Measurements from ENCODE around the gene MED8. TPM values are rescaled to one million over a fixed set of nuclear protein-coding genes. Genes with fewer than 3 reads are reported as not detected.
A peak's percentile ranks its signal among the peaks of the same experiment; 100 is the strongest.

Gene MED8
- total RNA-seq, 5 donors from 2014 or later (not counting 1 experiment from before 2014, with no cell fraction given): 11.4 to 32.9 (median 29.5) TPM

DNA sequence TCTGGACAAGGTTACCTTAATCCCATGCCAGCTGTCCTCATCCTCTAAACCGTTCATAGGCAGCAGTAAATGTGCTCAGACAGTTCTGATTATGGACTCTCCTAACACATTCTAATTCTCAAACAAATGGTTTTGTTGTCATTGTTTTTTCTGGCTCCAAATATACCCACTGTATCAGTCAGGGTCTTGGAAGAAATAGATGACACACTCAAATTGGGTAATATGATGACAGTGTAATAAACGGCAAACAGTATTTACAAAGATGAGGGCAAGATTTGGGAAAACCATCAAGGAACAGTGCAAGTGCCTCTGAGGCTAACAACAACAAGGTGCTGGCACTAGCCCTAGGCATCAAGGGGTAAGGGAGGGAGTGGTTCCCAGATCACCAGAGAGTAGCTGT lies 35.1 kb downstream of the MED8 start:
- H3K27me3 ChIP-seq (replicated peaks in 1 of 2; ENCODE audit: control insufficient read depth in 2 of 2, extremely low read depth in 1 of 2, insufficient read depth in 2 of 2, low read length in 1 of 2): no peaks in the 10 kb centered on the region
- CTCF ChIA-PET: interaction anchor here in 1 of 2 donors (1.0 kb wide), 1 partner anchor 36 kb away, joined by 3 read pairs; no protein-coding TSS in a partner anchor
- POLR2A ChIA-PET: no interaction called here
- Mint-ChIP-seq H3K27me3 (no peaks in the 10 kb centered on the region), H3K4me1 (peaks cover 15 to 28% (median 16%) of the 10 kb centered on the region in 3 donors), H3K9me3 (no peaks in the 10 kb centered on the region), H3K27ac (no peak overlapping the region), H3K36me3 (peaks cover 3% of the 10 kb centered on the region), H3K4me3 (no peak overlapping the region)
- DNase-seq: no peak
- no peaks in the 10 kb centered on the region for H3K36me3 ChIP-seq (ENCODE audit: control insufficient read depth in 2 of 2, extremely low read depth in 1 of 2, insufficient read depth in 1 of 2, low read length in 1 of 2)
- 100% methylated on average over 1 of the region's 2 CpGs for WGBS (ENCODE audit: insufficient coverage)
- no peak for ATAC-seq (replicated peaks in 1 of 4)
- no peaks in the 10 kb centered on the region for H3K9me3 ChIP-seq
- H3K4me3 ChIP-seq (ENCODE audit: control insufficient read depth in 1 of 2, extremely low read depth in 1 of 2, low read length in 1 of 2): no peak overlapping the region
- no peak overlapping the region for H3K27ac ChIP-seq (ENCODE audit: low read length)
- H3K4me1 ChIP-seq (ENCODE audit: control insufficient read depth in 1 of 2, extremely low read depth in 1 of 2, insufficient read depth in 2 of 2, low read length in 2 of 2): peaks cover 5 to 19% of the 10 kb centered on the region in 2 experiments

DNA sequence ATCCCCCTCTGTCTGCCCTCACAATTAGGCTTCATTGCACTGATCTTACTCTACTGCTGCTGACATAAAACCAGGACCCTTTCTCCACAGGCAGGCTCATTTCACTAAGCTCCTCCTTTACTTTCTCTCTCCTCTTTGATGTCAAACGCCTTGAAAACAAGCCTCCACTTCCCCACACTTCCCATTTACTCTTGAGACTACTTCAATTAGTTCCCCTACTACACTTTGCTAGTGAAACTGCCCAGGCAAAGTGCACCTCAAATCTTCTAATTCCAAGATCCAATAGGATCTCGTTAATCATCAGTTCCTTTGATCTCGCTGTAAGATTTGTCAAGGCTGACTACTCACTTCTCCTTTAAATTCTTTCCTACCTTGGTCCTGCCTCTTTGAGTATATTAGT lies 36.7 kb downstream of the MED8 start:
- Mint-ChIP-seq H3K27me3 (no peaks in the 10 kb centered on the region), H3K4me1 (peaks cover 7 to 17% (median 9%) of the 10 kb centered on the region in 3 donors), H3K27ac (no peak overlapping the region), H3K36me3 (peaks cover 3% of the 10 kb centered on the region), H3K4me3 (no peak overlapping the region), H3K9me3 (no peaks in the 10 kb centered on the region)
- WGBS (ENCODE audit: insufficient coverage): 18% methylated on average over 1 of the region's 3 CpGs
- no peaks in the 10 kb centered on the region for H3K9me3 ChIP-seq
- POLR2A ChIA-PET: no interaction called here
- no peak for ATAC-seq (replicated peaks in 1 of 4)
- no peaks in the 10 kb centered on the region for H3K27me3 ChIP-seq (replicated peaks in 1 of 2; ENCODE audit: control insufficient read depth in 2 of 2, extremely low read depth in 1 of 2, insufficient read depth in 2 of 2, low read length in 1 of 2)
- no peak overlapping the region for H3K4me3 ChIP-seq (ENCODE audit: control insufficient read depth in 1 of 2, extremely low read depth in 1 of 2, low read length in 1 of 2)
- CTCF ChIA-PET: no interaction called here
- H3K27ac ChIP-seq (ENCODE audit: low read length): no peak overlapping the region
- DNase-seq: no peak
- H3K36me3 ChIP-seq (ENCODE audit: control insufficient read depth in 2 of 2, extremely low read depth in 1 of 2, insufficient read depth in 1 of 2, low read length in 1 of 2): no peaks in the 10 kb centered on the region
- peaks cover under 1 to 7% of the 10 kb centered on the region in 2 experiments for H3K4me1 ChIP-seq (ENCODE audit: control insufficient read depth in 1 of 2, extremely low read depth in 1 of 2, insufficient read depth in 2 of 2, low read length in 2 of 2)

DNA sequence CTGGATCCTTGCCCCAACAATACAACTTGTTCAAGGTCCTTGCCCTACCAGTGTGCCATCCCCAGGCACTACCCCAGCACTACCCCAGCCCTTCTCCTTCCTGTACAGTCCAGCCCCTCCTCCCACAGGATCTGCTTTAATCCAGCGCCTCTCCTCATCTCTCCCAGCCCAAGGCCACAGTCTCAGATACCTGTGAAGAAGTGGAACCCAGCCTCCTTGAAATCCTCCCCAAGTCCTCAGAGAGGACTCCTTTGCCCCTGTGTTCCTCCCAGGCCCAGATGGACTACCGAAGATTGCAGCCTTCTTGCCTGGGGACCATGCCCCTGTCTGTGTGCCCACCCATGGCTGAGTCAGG lies 37.3 kb downstream of the MED8 start:
- DNase-seq (no peak), ATAC-seq (replicated peaks in 1 of 4) (no peak)
- ChIA-PET POLR2A (no interaction called here), CTCF (no interaction called here)
- no peak overlapping the region for H3K4me3 Mint-ChIP-seq
- no peaks in the 10 kb centered on the region for H3K9me3 Mint-ChIP-seq
- peaks cover 0 to 5% of the 10 kb centered on the region in 2 experiments for H3K4me1 ChIP-seq (ENCODE audit: control insufficient read depth in 1 of 2, extremely low read depth in 1 of 2, insufficient read depth in 2 of 2, low read length in 2 of 2)
- H3K36me3 Mint-ChIP-seq: peaks cover 3% of the 10 kb centered on the region
- 90% methylated on average over 2 of the region's 2 CpGs for WGBS (ENCODE audit: insufficient coverage)
- H3K4me1 Mint-ChIP-seq: peaks cover 4 to 15% (median 6%) of the 10 kb centered on the region in 3 donors
- no peaks in the 10 kb centered on the region for H3K27me3 Mint-ChIP-seq
- H3K9me3 ChIP-seq: no peaks in the 10 kb centered on the region
- H3K27me3 ChIP-seq (replicated peaks in 1 of 2; ENCODE audit: control insufficient read depth in 2 of 2, extremely low read depth in 1 of 2, insufficient read depth in 2 of 2, low read length in 1 of 2): no peaks in the 10 kb centered on the region
- H3K27ac Mint-ChIP-seq: no peak overlapping the region
- no peaks in the 10 kb centered on the region for H3K36me3 ChIP-seq (ENCODE audit: control insufficient read depth in 2 of 2, extremely low read depth in 1 of 2, insufficient read depth in 1 of 2, low read length in 1 of 2)
- no peak overlapping the region for H3K4me3 ChIP-seq (ENCODE audit: control insufficient read depth in 1 of 2, extremely low read depth in 1 of 2, low read length in 1 of 2)
- no peak overlapping the region for H3K27ac ChIP-seq (ENCODE audit: low read length)

DNA sequence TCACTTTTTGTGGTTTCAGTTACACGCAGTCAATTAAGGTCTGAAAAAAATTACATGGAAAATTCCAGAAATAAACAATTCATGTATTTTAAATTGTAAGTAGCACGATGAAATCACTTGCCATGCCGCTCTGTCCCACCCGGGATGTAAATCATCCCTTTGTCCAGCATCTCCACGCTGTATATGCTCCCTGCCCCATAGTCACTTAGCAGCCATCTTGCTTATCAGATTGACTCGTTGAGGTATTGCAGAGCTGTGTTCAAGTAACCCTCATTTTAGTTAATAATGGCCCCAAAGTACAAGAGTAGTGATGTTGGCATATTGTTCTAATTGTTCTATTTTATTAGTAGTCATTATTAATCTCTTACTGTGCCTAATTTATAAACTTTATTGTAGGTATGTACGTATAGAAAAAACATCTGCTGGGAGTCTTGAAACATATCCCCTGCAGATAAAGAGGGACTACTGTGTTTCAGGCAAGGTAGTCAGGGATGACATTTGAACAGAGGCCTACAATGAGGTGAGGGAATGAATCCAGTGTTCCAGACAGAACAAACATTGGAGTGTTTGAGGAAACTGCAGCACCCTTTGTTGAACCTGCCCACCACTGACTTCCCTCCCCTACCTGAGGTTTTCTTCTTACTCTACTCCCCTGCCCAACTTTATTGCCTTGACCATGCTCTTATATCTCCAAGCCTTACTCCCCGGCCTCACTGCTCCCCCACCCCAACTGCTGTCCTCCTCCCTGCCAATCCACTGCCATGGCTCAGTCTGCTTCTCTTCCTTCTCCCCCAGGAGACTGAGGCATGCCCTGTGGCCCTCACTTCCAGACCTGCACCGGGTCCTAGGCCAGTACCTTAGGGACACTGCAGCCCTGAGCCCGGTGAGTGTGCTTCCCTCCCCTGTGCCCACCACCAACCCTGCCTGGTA lies 37.9 kb downstream of the MED8 start:
- no peaks in the 10 kb centered on the region for H3K9me3 Mint-ChIP-seq
- CTCF ChIA-PET: no interaction called here
- H3K4me3 Mint-ChIP-seq: no peak overlapping the region
- H3K4me1 Mint-ChIP-seq: peaks cover 4 to 15% (median 6%) of the 10 kb centered on the region in 3 donors
- no peak overlapping the region for H3K27ac ChIP-seq (ENCODE audit: low read length)
- WGBS (ENCODE audit: insufficient coverage): 100% methylated on average over 3 of the region's 10 CpGs
- no peaks in the 10 kb centered on the region for H3K9me3 ChIP-seq
- no peak overlapping the region for H3K4me3 ChIP-seq (ENCODE audit: control insufficient read depth in 1 of 2, extremely low read depth in 1 of 2, low read length in 1 of 2)
- DNase-seq (no peak), ATAC-seq (replicated peaks in 1 of 4) (no peak)
- no peaks in the 10 kb centered on the region for H3K27me3 Mint-ChIP-seq
- H3K36me3 Mint-ChIP-seq: peaks cover 3% of the 10 kb centered on the region
- POLR2A ChIA-PET: no interaction called here
- H3K36me3 ChIP-seq (ENCODE audit: control insufficient read depth in 2 of 2, extremely low read depth in 1 of 2, insufficient read depth in 1 of 2, low read length in 1 of 2): no peaks in the 10 kb centered on the region
- H3K27me3 ChIP-seq (replicated peaks in 1 of 2; ENCODE audit: control insufficient read depth in 2 of 2, extremely low read depth in 1 of 2, insufficient read depth in 2 of 2, low read length in 1 of 2): no peaks in the 10 kb centered on the region
- H3K4me1 ChIP-seq (ENCODE audit: control insufficient read depth in 1 of 2, extremely low read depth in 1 of 2, insufficient read depth in 2 of 2, low read length in 2 of 2): peaks cover 0 to 5% of the 10 kb centered on the region in 2 experiments
- H3K27ac Mint-ChIP-seq: peak overlapping the region in 1 of 2 donors; percentile 13

DNA sequence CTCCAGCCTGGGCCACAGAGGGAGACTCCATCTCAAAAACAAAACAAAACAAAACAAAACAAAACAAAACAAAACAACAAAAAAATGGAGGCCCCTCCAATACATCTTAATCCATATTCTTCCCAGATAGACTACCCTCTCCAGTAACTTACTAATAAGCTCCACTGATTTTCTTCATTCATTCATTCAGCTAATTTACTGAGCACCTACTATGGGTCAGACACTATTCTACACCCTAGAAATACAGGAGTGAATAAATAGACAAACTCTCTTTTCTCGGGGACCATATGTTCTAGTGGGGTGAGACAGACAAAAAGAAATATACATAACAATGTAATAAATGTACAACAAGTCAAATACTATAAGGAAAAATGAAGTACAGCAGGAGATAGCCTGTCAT lies 38.6 kb downstream of the MED8 start:
- no peak overlapping the region for H3K4me3 Mint-ChIP-seq
- DNase-seq (no peak), ATAC-seq (replicated peaks in 1 of 4) (no peak)
- H3K27me3 ChIP-seq (replicated peaks in 1 of 2; ENCODE audit: control insufficient read depth in 2 of 2, extremely low read depth in 1 of 2, insufficient read depth in 2 of 2, low read length in 1 of 2): no peaks in the 10 kb centered on the region
- ChIA-PET POLR2A (no interaction called here), CTCF (no interaction called here)
- no CpG with 5 or more reads among the region's 1 CpG for WGBS (ENCODE audit: insufficient coverage)
- H3K27me3 Mint-ChIP-seq: no peaks in the 10 kb centered on the region
- peaks cover 4 to 15% (median 6%) of the 10 kb centered on the region in 3 donors for H3K4me1 Mint-ChIP-seq
- H3K9me3 Mint-ChIP-seq: no peaks in the 10 kb centered on the region
- peaks cover 3% of the 10 kb centered on the region for H3K36me3 Mint-ChIP-seq
- H3K9me3 ChIP-seq: no peaks in the 10 kb centered on the region
- H3K36me3 ChIP-seq (ENCODE audit: control insufficient read depth in 2 of 2, extremely low read depth in 1 of 2, insufficient read depth in 1 of 2, low read length in 1 of 2): no peaks in the 10 kb centered on the region
- no peak overlapping the region for H3K27ac ChIP-seq (ENCODE audit: low read length)
- no peak overlapping the region for H3K27ac Mint-ChIP-seq
- peaks cover 0 to 5% of the 10 kb centered on the region in 2 experiments for H3K4me1 ChIP-seq (ENCODE audit: control insufficient read depth in 1 of 2, extremely low read depth in 1 of 2, insufficient read depth in 2 of 2, low read length in 2 of 2)
- no peak overlapping the region for H3K4me3 ChIP-seq (ENCODE audit: control insufficient read depth in 1 of 2, extremely low read depth in 1 of 2, low read length in 1 of 2)

DNA sequence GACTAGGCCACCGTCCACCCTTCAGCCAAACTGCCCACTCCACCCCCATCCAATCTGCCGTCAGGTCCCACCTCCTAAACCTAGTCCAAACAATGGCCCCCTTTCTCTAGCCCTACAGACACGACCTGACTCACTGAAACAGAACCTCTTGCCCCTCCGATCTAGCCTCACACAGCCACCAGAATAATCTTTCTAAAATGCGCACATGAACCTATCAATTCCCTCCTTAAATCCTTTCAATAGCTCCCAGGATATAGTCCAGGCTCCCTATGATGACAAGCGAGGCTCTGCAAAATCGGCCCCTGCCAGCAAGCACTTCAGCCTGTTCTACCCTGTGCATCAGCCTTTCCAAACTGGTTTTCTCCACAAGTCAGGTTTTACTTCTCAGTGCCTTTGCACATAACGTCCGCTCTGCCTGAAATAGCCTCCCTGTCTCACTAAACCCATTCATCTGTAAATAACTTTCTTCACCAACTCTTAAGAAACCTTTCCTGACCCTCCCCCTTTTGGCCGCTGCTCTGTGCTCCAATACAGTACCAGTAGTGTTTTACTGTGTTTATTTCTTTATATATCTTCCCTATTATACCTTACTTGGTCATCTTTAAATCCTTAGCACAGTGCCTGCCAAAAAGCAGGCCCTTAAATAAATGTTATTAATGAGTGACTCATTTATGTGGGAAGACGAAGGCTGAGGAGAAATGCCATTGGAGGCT lies 39.9 kb downstream of the MED8 start:
- ChIA-PET POLR2A (no interaction called here), CTCF (no interaction called here)
- no peak for ATAC-seq (replicated peaks in 1 of 4)
- no peaks in the 10 kb centered on the region for H3K9me3 Mint-ChIP-seq
- Histone ChIP-seq H3K27me3 (replicated peaks in 1 of 2; ENCODE audit: control insufficient read depth in 2 of 2, extremely low read depth in 1 of 2, insufficient read depth in 2 of 2, low read length in 1 of 2) (no peaks in the 10 kb centered on the region), H3K36me3 (ENCODE audit: control insufficient read depth in 2 of 2, extremely low read depth in 1 of 2, insufficient read depth in 1 of 2, low read length in 1 of 2) (no peaks in the 10 kb centered on the region), H3K4me3 (ENCODE audit: control insufficient read depth in 1 of 2, extremely low read depth in 1 of 2, low read length in 1 of 2) (peak overlapping the region in 1 of 2 donors; percentile 51), H3K9me3 (no peaks in the 10 kb centered on the region), H3K27ac (ENCODE audit: low read length) (peak overlapping the region; percentile 89), H3K4me1 (ENCODE audit: control insufficient read depth in 1 of 2, extremely low read depth in 1 of 2, insufficient read depth in 2 of 2, low read length in 2 of 2) (peaks cover 0 to 5% of the 10 kb centered on the region in 2 experiments)
- peaks cover 3% of the 10 kb centered on the region for H3K36me3 Mint-ChIP-seq
- no peaks in the 10 kb centered on the region for H3K27me3 Mint-ChIP-seq
- DNase-seq: no peak
- H3K4me3 Mint-ChIP-seq: peak overlapping the region; percentile 70 to 77 (median 76)
- H3K4me1 Mint-ChIP-seq: peaks cover 4 to 15% (median 6%) of the 10 kb centered on the region in 3 donors
- H3K27ac Mint-ChIP-seq: peak overlapping the region; percentile 77 to 81
- 70% methylated on average over 7 of the region's 11 CpGs for WGBS (ENCODE audit: insufficient coverage)

Data from T-cell (primary cell).